ENCODE data around the gene MRRF. TPM values are rescaled to one million over a fixed set of nuclear protein-coding genes. Genes with fewer than 3 reads are reported as not detected.

The MRRF gene
- total RNA-seq, 2 experiments from 2014 or later: 38.6 to 39.1 TPM

GRCh38 chr9:122368642-122369041 lies 104.0 kb downstream of the MRRF start:
- DNase-seq: no peak
- CTCF ChIA-PET: interaction anchor here (1.4 to 1.9 kb wide), 2 partner anchors 18 to 270 kb away, joined by 3 to 8 read pairs; no protein-coding TSS in a partner anchor
- Mint-ChIP-seq H3K9me3 (ENCODE audit: insufficient read depth) (no peaks in the 10 kb centered on the region), H3K27ac (no peak overlapping the region), H3K4me3 (no peak overlapping the region), H3K4me1 (ENCODE audit: low read depth) (peaks cover 14% of the 10 kb centered on the region), H3K36me3 (ENCODE audit: low read depth) (no peaks in the 10 kb centered on the region), H3K27me3 (ENCODE audit: low read depth) (peaks cover 9% of the 10 kb centered on the region)
- POLR2A ChIA-PET: no interaction called here
- no peak for ATAC-seq

GRCh38 chr9:122370303-122370702 lies 105.6 kb downstream of the MRRF start:
- Mint-ChIP-seq H3K4me1 (ENCODE audit: low read depth) (peaks cover 14% of the 10 kb centered on the region), H3K4me3 (peak overlapping the region; percentile 56), H3K27me3 (ENCODE audit: low read depth) (peaks cover 9% of the 10 kb centered on the region), H3K9me3 (ENCODE audit: insufficient read depth) (no peaks in the 10 kb centered on the region), H3K36me3 (ENCODE audit: low read depth) (no peaks in the 10 kb centered on the region), H3K27ac (no peak overlapping the region)
- DNase-seq (no peak), ATAC-seq (peak; percentile 30)
- ChIA-PET POLR2A (no interaction called here), CTCF (interaction anchor here (1.4 kb wide), 1 partner anchor 271 kb away, joined by 5 read pairs; no protein-coding TSS in a partner anchor)

- H3K36me3 Mint-ChIP-seq (ENCODE audit: low read depth): no peaks in the 10 kb centered on the region
- ChIA-PET POLR2A (no interaction called here), CTCF (interaction anchor here (1.4 kb wide), 1 partner anchor 272 kb away, joined by 5 read pairs; no protein-coding TSS in a partner anchor)
- DNase-seq (peak; percentile 44), ATAC-seq (peak; percentile 71)
- peaks cover 14% of the 10 kb centered on the region for H3K4me1 Mint-ChIP-seq (ENCODE audit: low read depth)
- H3K27me3 Mint-ChIP-seq (ENCODE audit: low read depth): peaks cover 9% of the 10 kb centered on the region
- no peak within 1 kb of the TSS for H3K27ac Mint-ChIP-seq
- no peaks in the 10 kb centered on the region for H3K9me3 Mint-ChIP-seq (ENCODE audit: insufficient read depth)
- H3K4me3 Mint-ChIP-seq: peak within 1 kb of the TSS; percentile 56
Measured at GRCh38 chr9:122370869-122371755, 106.4 kb downstream of the MRRF start, which contains the start of gene PTGS1. Gene PTGS1 (plus strand): TSS chr9:122371024. CDS start chr9:122371085, 61 bp downstream.

- POLR2A ChIA-PET: no interaction called here
- DNase-seq (no peak), ATAC-seq (no peak)
- H3K4me3 Mint-ChIP-seq: no peak overlapping the region
- peaks cover 14% of the 10 kb centered on the region for H3K4me1 Mint-ChIP-seq (ENCODE audit: low read depth)
- H3K9me3 Mint-ChIP-seq (ENCODE audit: insufficient read depth): no peaks in the 10 kb centered on the region
- no peak overlapping the region for H3K27ac Mint-ChIP-seq
- H3K36me3 Mint-ChIP-seq (ENCODE audit: low read depth): no peaks in the 10 kb centered on the region
- H3K27me3 Mint-ChIP-seq (ENCODE audit: low read depth): peaks cover 9% of the 10 kb centered on the region
- CTCF ChIA-PET: no interaction called here
Measured at GRCh38 chr9:122371846-122372245, 107.2 kb downstream of the MRRF start.

GRCh38 chr9:122372856-122373845 lies 108.5 kb downstream of the MRRF start:
- Mint-ChIP-seq H3K27ac (no peak overlapping the region), H3K9me3 (ENCODE audit: insufficient read depth) (no peaks in the 10 kb centered on the region), H3K27me3 (ENCODE audit: low read depth) (peaks cover 9% of the 10 kb centered on the region), H3K36me3 (ENCODE audit: low read depth) (no peaks in the 10 kb centered on the region), H3K4me3 (no peak overlapping the region), H3K4me1 (ENCODE audit: low read depth) (peaks cover 14% of the 10 kb centered on the region)
- ATAC-seq (no peak), DNase-seq (no peak)
- POLR2A ChIA-PET: no interaction called here
- CTCF ChIA-PET: no interaction called here

GRCh38 chr9:122374885-122375420 lies 110.3 kb downstream of the MRRF start:
- DNase-seq (no peak), ATAC-seq (no peak)
- H3K4me3 Mint-ChIP-seq: no peak overlapping the region
- no peak overlapping the region for H3K27ac Mint-ChIP-seq
- H3K36me3 Mint-ChIP-seq (ENCODE audit: low read depth): no peaks in the 10 kb centered on the region
- H3K4me1 Mint-ChIP-seq (ENCODE audit: low read depth): peaks cover 13% of the 10 kb centered on the region
- no peaks in the 10 kb centered on the region for H3K9me3 Mint-ChIP-seq (ENCODE audit: insufficient read depth)
- peaks cover 9% of the 10 kb centered on the region for H3K27me3 Mint-ChIP-seq (ENCODE audit: low read depth)
- ChIA-PET CTCF (no interaction called here), POLR2A (no interaction called here)

GRCh38 chr9:122376796-122377195 lies 112.1 kb downstream of the MRRF start:
- Mint-ChIP-seq H3K9me3 (ENCODE audit: insufficient read depth) (no peaks in the 10 kb centered on the region), H3K4me1 (ENCODE audit: low read depth) (no peaks in the 10 kb centered on the region), H3K36me3 (ENCODE audit: low read depth) (no peaks in the 10 kb centered on the region), H3K4me3 (no peak overlapping the region), H3K27me3 (ENCODE audit: low read depth) (peaks cover 9% of the 10 kb centered on the region), H3K27ac (no peak overlapping the region)
- DNase-seq (no peak), ATAC-seq (no peak)
- CTCF ChIA-PET: no interaction called here
- POLR2A ChIA-PET: no interaction called here

- no peaks in the 10 kb centered on the region for H3K36me3 Mint-ChIP-seq (ENCODE audit: low read depth)
Measured at GRCh38 chr9:122377241-122378164, 112.8 kb downstream of the MRRF start.

GRCh38 chr9:122378236-122378635 lies 113.6 kb downstream of the MRRF start:
- ATAC-seq: no peak
- H3K27me3 Mint-ChIP-seq (ENCODE audit: low read depth): no peaks in the 10 kb centered on the region
- DNase-seq: no peak
- POLR2A ChIA-PET: no interaction called here
- no peak overlapping the region for H3K4me3 Mint-ChIP-seq
- no peaks in the 10 kb centered on the region for H3K4me1 Mint-ChIP-seq (ENCODE audit: low read depth)
- no peak overlapping the region for H3K27ac Mint-ChIP-seq
- no peaks in the 10 kb centered on the region for H3K36me3 Mint-ChIP-seq (ENCODE audit: low read depth)
- CTCF ChIA-PET: no interaction called here
- no peaks in the 10 kb centered on the region for H3K9me3 Mint-ChIP-seq (ENCODE audit: insufficient read depth)

More at GRCh38 chr9:122377241-122378164, 112.8 kb downstream of the MRRF start:
- no peak for DNase-seq
- no peak overlapping the region for H3K4me3 Mint-ChIP-seq
- ChIA-PET POLR2A (no interaction called here), CTCF (no interaction called here)
- peaks cover 5% of the 10 kb centered on the region for H3K27me3 Mint-ChIP-seq (ENCODE audit: low read depth)
- H3K4me1 Mint-ChIP-seq (ENCODE audit: low read depth): no peaks in the 10 kb centered on the region
- H3K27ac Mint-ChIP-seq: no peak overlapping the region
- no peak for ATAC-seq
- no peaks in the 10 kb centered on the region for H3K9me3 Mint-ChIP-seq (ENCODE audit: insufficient read depth)

GRCh38 chr9:122379340-122379739 lies 114.7 kb downstream of the MRRF start:
- Mint-ChIP-seq H3K4me1 (ENCODE audit: low read depth) (no peaks in the 10 kb centered on the region), H3K4me3 (no peak overlapping the region), H3K36me3 (ENCODE audit: low read depth) (no peaks in the 10 kb centered on the region), H3K27me3 (ENCODE audit: low read depth) (no peaks in the 10 kb centered on the region), H3K27ac (no peak overlapping the region), H3K9me3 (ENCODE audit: insufficient read depth) (no peaks in the 10 kb centered on the region)
- ATAC-seq (no peak), DNase-seq (peak; percentile 25)
- CTCF ChIA-PET: no interaction called here
- POLR2A ChIA-PET: no interaction called here

GRCh38 chr9:122380293-122380692 lies 115.6 kb downstream of the MRRF start:
- CTCF ChIA-PET: no interaction called here
- POLR2A ChIA-PET: no interaction called here
- no peak for ATAC-seq
- H3K4me3 Mint-ChIP-seq: no peak overlapping the region
- no peaks in the 10 kb centered on the region for H3K36me3 Mint-ChIP-seq (ENCODE audit: low read depth)
- H3K27ac Mint-ChIP-seq: no peak overlapping the region
- no peak for DNase-seq
- no peaks in the 10 kb centered on the region for H3K9me3 Mint-ChIP-seq (ENCODE audit: insufficient read depth)
- H3K27me3 Mint-ChIP-seq (ENCODE audit: low read depth): no peaks in the 10 kb centered on the region
- no peaks in the 10 kb centered on the region for H3K4me1 Mint-ChIP-seq (ENCODE audit: low read depth)
